Mesendoderm (in vitro differentiated cells): ENCODE data around the gene NCOA6.

Experiments
- DNase-seq: peaks from one replicate; pipeline ENCODE4 v3.0.0; 2013
- H2AK5ac ChIP-seq: 2 replicates; pipeline ENCODE4 v1.6.1; 2013; ENCODE audit warnings: low read length, inconsistent platforms
- H2BK120ac ChIP-seq: 2 replicates; pipeline ENCODE4 v1.6.1; 2013; ENCODE audit warnings: low read depth, mild to moderate bottlenecking, low read length, moderate library complexity, mixed read lengths
- H2BK15ac ChIP-seq: replicated peaks from 2 replicates; pipeline ENCODE4 v1.6.1; 2013; ENCODE audit warnings: low read depth, mild to moderate bottlenecking, moderate library complexity
- H2BK5ac ChIP-seq: 2 replicates; pipeline ENCODE4 v1.6.1; 2013; ENCODE audit warnings: low read length, inconsistent platforms
- H3K18ac ChIP-seq: 2 replicates; pipeline ENCODE4 v1.6.1; 2013; ENCODE audit warnings: mild to moderate bottlenecking, low read length, mixed read lengths
- H3K23ac ChIP-seq: one replicate; pipeline ENCODE4 v1.6.1; 2013; ENCODE audit warnings: low read length
- H3K27ac ChIP-seq: 2 replicates; pipeline ENCODE4 v1.5.1; 2013; ENCODE audit warnings: low read depth, mild to moderate bottlenecking, inconsistent platforms, low read length, moderate library complexity
- H3K27me3 ChIP-seq: 2 replicates; pipeline ENCODE4 v1.6.1; 2013; ENCODE audit warnings: low read length, control low read depth, mild to moderate bottlenecking, inconsistent platforms; ENCODE audit not compliant: insufficient read depth, poor library complexity
- H3K36me3 ChIP-seq: 2 replicates; pipeline ENCODE4 v1.6.1; 2013; ENCODE audit warnings: low read length, inconsistent platforms; ENCODE audit not compliant: control insufficient read depth, insufficient read depth
- H3K4ac ChIP-seq: one replicate; pipeline ENCODE4 v1.6.1; 2013; ENCODE audit warnings: low read depth, mild to moderate bottlenecking, low read length, moderate library complexity
- H3K4me1 ChIP-seq: 2 replicates; pipeline ENCODE4 v1.6.1; 2013; ENCODE audit warnings: low read depth, low read length, inconsistent platforms; ENCODE audit not compliant: control insufficient read depth
- H3K4me2 ChIP-seq: 2 replicates; pipeline ENCODE4 v1.6.1; 2013; ENCODE audit warnings: low read length
- H3K4me3 ChIP-seq: 2 replicates; pipeline ENCODE4 v1.5.1; 2013; ENCODE audit warnings: mild to moderate bottlenecking, low read length
- H3K56ac ChIP-seq: one replicate; pipeline ENCODE4 v1.6.1; 2013; ENCODE audit warnings: low read length
- H3K79me1 ChIP-seq: 2 replicates; pipeline ENCODE4 v1.6.1; 2013; ENCODE audit warnings: low read length, inconsistent platforms
- H3K79me2 ChIP-seq: 2 replicates; pipeline ENCODE4 v1.6.1; 2013; ENCODE audit warnings: mild to moderate bottlenecking, low read length; ENCODE audit not compliant: control insufficient read depth, insufficient read depth
- H3K9ac ChIP-seq: 2 replicates; pipeline ENCODE4 v1.6.1; 2013; ENCODE audit warnings: low read length, inconsistent platforms
- H4K5ac ChIP-seq: one replicate; pipeline ENCODE4 v1.6.1; 2013; ENCODE audit warnings: low read length
- H4K8ac ChIP-seq: one replicate; pipeline ENCODE4 v1.6.1; 2013; ENCODE audit warnings: low read depth, mild to moderate bottlenecking, control low read depth, low read length, moderate library complexity
- WGBS: extraction: QIAGEN DNeasy Blood & Tissue Kit; methylation state at CpG from one replicate; pipeline ENCODE4 v1.1.7; 2013; ENCODE audit warnings: low lambda C conversion rate, missing lambda C conversion rate; ENCODE audit not compliant: insufficient coverage; ENCODE audit errors: extremely low coverage; 5-methylcytosine and 5-hydroxymethylcytosine counted together

NCOA6 gene

DNA sequence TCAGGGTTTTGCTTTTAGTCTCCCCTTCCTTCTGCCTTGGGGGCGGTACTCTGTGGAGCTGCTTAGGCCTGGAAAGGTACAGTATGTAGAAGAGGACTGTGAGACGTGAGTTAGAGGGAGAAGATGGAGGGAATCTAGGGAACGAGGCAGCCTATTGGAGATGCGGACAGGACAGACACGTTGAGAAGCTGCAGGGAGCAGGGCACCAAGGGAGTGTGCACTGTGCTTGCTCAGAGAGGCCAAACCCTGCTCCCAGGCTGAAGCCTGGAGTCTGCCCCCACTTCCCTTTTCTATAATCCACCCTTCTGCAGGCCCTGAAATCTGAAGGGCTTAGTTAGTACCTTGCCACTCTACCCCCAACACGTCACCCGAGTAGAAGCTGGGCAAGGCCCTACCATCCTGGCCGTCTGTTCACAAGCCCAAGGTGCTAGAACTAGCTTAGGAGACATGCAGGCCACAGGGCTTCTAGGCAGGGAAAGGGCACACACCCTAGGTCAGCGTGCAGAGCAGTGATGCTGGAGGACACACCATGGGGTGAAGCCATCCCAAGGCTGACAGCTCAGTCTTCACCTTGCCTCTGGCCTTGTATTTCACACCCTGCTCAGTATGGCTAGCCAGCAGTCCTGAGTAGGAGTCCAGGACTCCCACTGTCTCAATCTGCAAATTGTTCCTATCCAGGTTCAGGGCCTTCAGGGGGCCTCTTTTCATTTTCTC, 114.4 kb downstream of the NCOA6 start:
- Histone ChIP-seq H2AK5ac (no peak overlapping the region), H2BK120ac (no peak overlapping the region), H2BK5ac (no peak overlapping the region), H3K4me1 (no peaks in the 10 kb centered on the region), H3K79me1 (no peaks in the 10 kb centered on the region), H2BK15ac (no peak overlapping the region), H3K9ac (no peak overlapping the region), H3K4ac (no peak overlapping the region), H3K4me2 (no peak overlapping the region), H3K4me3 (no peak overlapping the region), H3K79me2 (no peaks in the 10 kb centered on the region), H3K27ac (no peak overlapping the region), H3K18ac (no peak overlapping the region), H4K8ac (no peak overlapping the region), H3K23ac (no peak overlapping the region), H4K5ac (no peak overlapping the region), H3K56ac (no peak overlapping the region), H3K36me3 (no peaks in the 10 kb centered on the region), H3K27me3 (peaks cover 4% of the 10 kb centered on the region)
- no peak for DNase-seq
- no CpG with 5 or more reads among the region's 9 CpGs for WGBS

DNA sequence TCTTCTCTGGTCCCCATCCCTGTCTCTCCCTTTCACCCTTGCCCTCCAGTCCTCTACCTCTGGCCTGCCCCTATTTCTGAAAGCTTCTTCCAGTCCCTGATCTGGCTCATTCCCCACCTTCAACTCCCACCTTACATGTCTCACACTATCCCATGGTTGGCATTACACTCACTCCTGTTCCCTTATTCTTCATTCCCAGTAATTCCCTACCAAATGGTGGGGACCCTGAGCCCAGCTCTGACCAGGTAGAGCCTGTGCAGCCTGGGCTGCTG, 114.9 kb downstream of the NCOA6 start:
- no peak overlapping the region for H3K9ac ChIP-seq
- H3K79me1 ChIP-seq: no peaks in the 10 kb centered on the region
- no peak overlapping the region for H2BK15ac ChIP-seq
- H2BK5ac ChIP-seq: no peak overlapping the region
- H3K27ac ChIP-seq: no peak overlapping the region
- no peak overlapping the region for H3K4me2 ChIP-seq
- no peak overlapping the region for H2AK5ac ChIP-seq
- H3K36me3 ChIP-seq: no peaks in the 10 kb centered on the region
- H3K4me1 ChIP-seq: no peaks in the 10 kb centered on the region
- DNase-seq: no peak
- H3K4ac ChIP-seq: no peak overlapping the region
- no peak overlapping the region for H3K23ac ChIP-seq
- no peak overlapping the region for H4K8ac ChIP-seq
- H3K4me3 ChIP-seq: no peak overlapping the region
- no peaks in the 10 kb centered on the region for H3K79me2 ChIP-seq
- H2BK120ac ChIP-seq: no peak overlapping the region
- H4K5ac ChIP-seq: no peak overlapping the region
- H3K27me3 ChIP-seq: peaks cover 4% of the 10 kb centered on the region
- H3K56ac ChIP-seq: no peak overlapping the region
- no peak overlapping the region for H3K18ac ChIP-seq

DNA sequence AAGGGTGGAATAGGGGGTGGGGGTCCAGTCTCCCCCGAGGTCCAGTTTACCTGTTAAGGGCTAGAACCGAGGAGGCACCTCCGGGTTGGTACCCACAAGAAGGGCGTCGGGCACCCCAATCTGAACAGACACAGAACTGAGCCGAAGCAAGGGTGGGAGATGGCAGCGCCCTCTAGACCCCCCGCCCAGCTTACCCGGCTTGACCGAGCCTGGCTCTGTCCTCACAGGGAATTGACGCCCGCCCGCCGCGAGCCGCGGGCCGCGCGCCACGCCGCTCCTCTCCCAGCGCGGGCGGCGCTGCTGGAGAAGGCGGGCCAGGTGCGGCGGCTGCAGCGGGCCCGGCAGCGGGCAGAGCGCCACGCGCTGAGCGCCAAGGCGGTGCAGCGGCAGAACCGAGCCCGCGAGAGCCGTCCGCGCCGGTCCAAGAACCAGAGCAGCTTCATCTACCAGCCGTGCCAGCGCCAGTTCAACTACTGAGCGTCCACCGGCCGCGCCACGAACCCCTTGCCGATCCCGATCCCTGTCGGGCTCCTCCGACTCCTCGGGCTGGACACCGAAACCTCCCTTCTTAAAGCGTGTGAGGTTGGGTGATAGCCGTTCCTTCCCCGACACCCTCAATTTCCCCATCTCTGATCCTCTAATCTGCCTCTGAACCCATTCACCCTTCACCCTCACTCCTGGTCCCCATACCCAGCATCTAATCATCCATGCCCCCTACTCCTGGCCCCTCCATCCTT, 115.5 kb downstream of the NCOA6 start:
- Histone ChIP-seq H4K8ac (no peak overlapping the region), H3K27ac (no peak overlapping the region), H3K4me2 (peak overlapping the region; percentile 90)

DNA sequence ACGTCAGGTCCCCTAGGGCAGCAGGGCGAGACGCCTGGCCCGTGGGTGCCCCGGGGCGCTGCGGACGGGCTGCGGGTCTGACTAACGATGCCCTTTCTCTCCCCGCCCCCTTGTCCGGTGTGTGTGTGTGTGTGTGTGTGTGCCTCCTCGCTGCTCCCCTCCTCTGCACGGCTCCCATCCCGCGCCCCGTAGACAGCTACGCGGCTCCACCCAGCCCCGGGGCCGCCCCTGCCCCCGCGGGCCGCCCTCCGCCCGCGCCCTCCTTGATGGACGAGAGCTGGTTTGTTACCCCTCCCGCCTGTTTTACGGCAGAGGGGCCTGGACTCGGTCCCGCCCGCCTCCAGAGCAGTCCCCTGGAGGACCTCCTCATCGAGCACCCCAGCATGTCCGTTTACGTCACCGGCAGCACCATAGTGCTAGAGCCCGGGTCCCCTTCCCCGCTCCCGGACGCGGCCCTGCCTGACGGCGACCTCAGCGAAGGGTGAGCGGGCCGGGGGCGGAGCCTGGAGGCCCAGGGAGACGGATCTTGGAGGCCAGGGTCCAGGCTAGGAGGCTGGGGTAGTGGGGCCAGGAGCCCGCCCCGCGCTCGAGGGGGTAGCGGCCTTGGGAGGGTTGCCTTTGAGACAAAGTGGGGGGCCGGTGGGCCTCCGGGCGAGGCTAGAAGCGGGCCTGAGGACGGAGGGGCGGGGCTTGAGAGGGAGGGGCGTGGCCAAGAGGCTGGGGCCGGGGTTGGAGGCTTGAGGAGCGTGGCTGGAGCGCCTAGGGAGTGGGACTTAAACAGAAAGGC, 116.2 kb downstream of the NCOA6 start:
- Histone ChIP-seq H3K4ac (no peak overlapping the region), H3K18ac (no peak overlapping the region), H3K56ac (peak overlapping the region; percentile 93), H2BK5ac (no peak overlapping the region), H4K8ac (no peak overlapping the region), H3K4me3 (peak overlapping the region; percentile 59), H3K79me1 (no peaks in the 10 kb centered on the region), H3K27me3 (peaks cover 4% of the 10 kb centered on the region), H4K5ac (no peak overlapping the region), H3K36me3 (no peaks in the 10 kb centered on the region), H3K23ac (no peak overlapping the region), H3K9ac (peak overlapping the region; percentile 82), H3K79me2 (no peaks in the 10 kb centered on the region), H2BK15ac (no peak overlapping the region), H2AK5ac (no peak overlapping the region), H2BK120ac (no peak overlapping the region), H3K27ac (no peak overlapping the region), H3K4me1 (no peaks in the 10 kb centered on the region), H3K4me2 (peak overlapping the region; percentile 90)
- peak; percentile 72 for DNase-seq
- WGBS: no CpG with 5 or more reads among the region's 64 CpGs

More for the DNA sequence above, 115.5 kb downstream of the NCOA6 start:
- Histone ChIP-seq H2BK120ac (no peak overlapping the region), H3K9ac (peak overlapping the region; percentile 57), H2BK15ac (no peak overlapping the region), H3K4me3 (peak overlapping the region; percentile 44), H4K5ac (no peak overlapping the region), H3K56ac (peak overlapping the region; percentile 93), H3K27me3 (peaks cover 4% of the 10 kb centered on the region), H3K79me1 (no peaks in the 10 kb centered on the region), H2AK5ac (no peak overlapping the region), H2BK5ac (no peak overlapping the region), H3K36me3 (no peaks in the 10 kb centered on the region), H3K79me2 (no peaks in the 10 kb centered on the region), H3K4me1 (no peaks in the 10 kb centered on the region), H3K4ac (no peak overlapping the region), H3K18ac (no peak overlapping the region), H3K23ac (no peak overlapping the region)
- no CpG with 5 or more reads among the region's 61 CpGs for WGBS
- peak; percentile 70 for DNase-seq

DNA sequence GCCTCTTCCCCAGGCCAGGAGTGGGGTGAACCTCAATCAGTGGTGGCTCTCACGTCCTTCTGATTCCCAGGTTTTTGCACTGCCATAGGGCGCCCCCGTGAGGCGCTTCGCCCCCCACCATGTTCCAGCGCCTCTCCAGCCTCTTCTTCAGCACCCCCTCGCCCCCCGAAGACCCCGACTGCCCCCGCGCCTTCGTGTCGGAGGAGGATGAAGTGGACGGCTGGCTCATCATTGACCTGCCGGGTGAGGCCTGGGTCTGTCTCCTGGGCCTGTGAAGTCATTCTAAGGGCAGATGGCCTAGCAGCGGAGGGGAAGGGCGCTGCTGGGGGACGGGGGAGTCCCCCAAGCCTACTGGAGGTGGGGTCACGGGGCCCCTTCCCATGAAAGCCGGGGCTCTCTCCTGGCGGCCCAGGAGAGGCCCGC, 116.8 kb downstream of the NCOA6 start:
- Histone ChIP-seq H3K27ac (no peak overlapping the region), H3K23ac (no peak overlapping the region), H4K8ac (no peak overlapping the region), H2BK120ac (no peak overlapping the region), H3K4ac (no peak overlapping the region), H3K27me3 (peaks cover 4% of the 10 kb centered on the region), H2BK5ac (no peak overlapping the region), H3K56ac (peak overlapping the region; percentile 93), H2AK5ac (no peak overlapping the region), H3K79me1 (no peaks in the 10 kb centered on the region), H3K79me2 (no peaks in the 10 kb centered on the region), H2BK15ac (no peak overlapping the region), H3K9ac (peak overlapping the region; percentile 82), H3K36me3 (no peaks in the 10 kb centered on the region), H3K4me1 (no peaks in the 10 kb centered on the region), H4K5ac (no peak overlapping the region), H3K4me2 (peak overlapping the region; percentile 86), H3K18ac (no peak overlapping the region), H3K4me3 (peak overlapping the region; percentile 16)
- peak; percentile 45 for DNase-seq
- WGBS: no CpG with 5 or more reads among the region's 22 CpGs
